A673 (cell line): ENCODE measurements around the gene SLC50A1. TPM values are rescaled to one million over a fixed set of nuclear protein-coding genes. Genes with fewer than 3 reads are reported as not detected.
"Not testable (repeated sequence)": the region's sequence is repeated elsewhere in the genome, so short reads cannot be mapped to it uniquely, and the experiment has no call there.

Source experiments
- BruUV-seq: library from RNA; stranded (reverse); fragments of 400-500 nt; replicated peaks from 2 replicates; lab custom pipeline; 2021; lab: Mats Ljungman, UMichigan
- CTCF ChIA-PET: fragments of 300-600 bp; sonication (Branson Sonifier 250); formaldehyde crosslinking; loops from one replicate; lab custom pipeline; 2022; ENCODE audit warnings: antibody characterized with exemption; lab: Charles Lee
- POLR2A ChIA-PET: fragments of 300-600 bp; sonication (Branson Sonifier 250); formaldehyde crosslinking; loops from one replicate; lab custom pipeline; 2022; ENCODE audit warnings: antibody characterized with exemption; ENCODE audit not compliant: low non-redundant PET; lab: Charles Lee
- DNase-seq: peaks from one replicate; pipeline ENCODE4 v3.0.0-alpha.2; 2015; ENCODE audit warnings: low spot score
- H3K27ac ChIP-seq: fragments of 200-600 bp; sonication (generic); 2 replicates; pipeline ENCODE4 v1.5.1; 2016; ENCODE audit warnings: mixed run types, low read depth, mild to moderate bottlenecking, mixed read lengths, antibody characterized with exemption, low read length; ENCODE audit not compliant: poor library complexity, severe bottlenecking
- H3K27me3 ChIP-seq: fragments of 200-600 bp; sonication (generic); replicated peaks from 2 replicates; pipeline ENCODE4 v1.6.1; 2017; ENCODE audit warnings: mixed run types, low read depth, mild to moderate bottlenecking, mixed read lengths, antibody characterized with exemption, low read length; ENCODE audit not compliant: insufficient read depth, poor library complexity
- H3K36me3 ChIP-seq: fragments of 200-600 bp; sonication (generic); 2 replicates; pipeline ENCODE4 v1.6.1; 2016; ENCODE audit warnings: mixed run types, mild to moderate bottlenecking, mixed read lengths, antibody characterized with exemption, low read length; ENCODE audit not compliant: insufficient read depth, poor library complexity, severe bottlenecking
- H3K4me1 ChIP-seq: fragments of 200-600 bp; sonication (generic); 2 replicates; pipeline ENCODE4 v1.6.1; 2017; ENCODE audit warnings: mixed run types, mild to moderate bottlenecking, mixed read lengths, antibody characterized with exemption, low read length; ENCODE audit not compliant: insufficient read depth, poor library complexity, severe bottlenecking
- H3K4me3 ChIP-seq: fragments of 200-600 bp; sonication (generic); 2 replicates; pipeline ENCODE4 v1.5.1; 2016; ENCODE audit warnings: low read depth, mixed run types, mild to moderate bottlenecking, mixed read lengths, low read length; ENCODE audit not compliant: poor library complexity, severe bottlenecking
- H3K9me3 ChIP-seq: fragments of 200-600 bp; sonication (generic); 2 replicates; pipeline ENCODE4 v1.6.1; 2016; ENCODE audit warnings: mixed run types, low read depth, mild to moderate bottlenecking, mixed read lengths, antibody characterized with exemption, low read length; ENCODE audit not compliant: poor library complexity, severe bottlenecking
- CTCF ChIP-seq: fragments of 300-800, 200-600 bp; sonication (generic); conservative IDR thresholded peaks from 2 replicates; pipeline ENCODE4 v1.5.1; 2017; ENCODE audit warnings: low read depth, mild to moderate bottlenecking, antibody characterized with exemption, low read length, moderate library complexity, mixed read lengths
- EZH2 ChIP-seq: fragments of 200-600 bp; sonication (generic); IDR thresholded peaks from 2 replicates; pipeline ENCODE4 v1.6.1; 2017; ENCODE audit warnings: borderline replicate concordance, low read depth, mild to moderate bottlenecking, mixed read lengths, antibody characterized with exemption, low read length; ENCODE audit not compliant: poor library complexity, severe bottlenecking
- intact Hi-C: fragments of 100-400 bp; cut with micrococcal nuclease; formaldehyde crosslinking; loops from one replicate; pipeline ENCODE4 v1.10.0; 2022; ENCODE audit not compliant: unreplicated experiment
- total RNA-seq: library from RNA; stranded (reverse); gene quantifications from 2 replicates; pipeline ENCODE4 v1.2.3, GENCODE V29; 2021

The SLC50A1 gene
- total RNA-seq, 1 experiment from 2014 or later, result 30.3 TPM

GRCh38 chr1:155160128-155160527, 24.5 kb downstream of the SLC50A1 start:
- POLR2A ChIA-PET, result no interaction called here
- Histone ChIP-seq H3K4me1 (no peaks in the 10 kb centered on the region), H3K27ac (no peak overlapping the region), H3K9me3 (no peaks in the 10 kb centered on the region), H3K4me3 (no peak overlapping the region), H3K36me3 (no peaks in the 10 kb centered on the region), H3K27me3 (no peaks in the 10 kb centered on the region)
- TF ChIP-seq EZH2 (no peak), CTCF (no peak)
- no peak for DNase-seq
- intact Hi-C loops, result no loop called here
- BruUV-seq, result no TSS peak
- CTCF ChIA-PET, result interaction anchor here (0.7 kb wide), 1 partner anchor 69 kb away, joined by 3 read pairs; no protein-coding TSS in a partner anchor

GRCh38 chr1:155162631-155163030, 27.0 kb downstream of the SLC50A1 start:
- H3K4me3 ChIP-seq, CTCF ChIA-PET, H3K27ac ChIP-seq, DNase-seq, H3K27me3 ChIP-seq, H3K36me3 ChIP-seq, H3K9me3 ChIP-seq, BruUV-seq, H3K4me1 ChIP-seq, intact Hi-C loops: not testable (repeated sequence)
- POLR2A ChIA-PET, result interaction anchor here (0.7 kb wide), 1 partner anchor 126 kb away, joined by 9 read pairs; no protein-coding TSS in a partner anchor

- H3K36me3 ChIP-seq, DNase-seq, H3K27ac ChIP-seq, BruUV-seq, intact Hi-C loops, H3K9me3 ChIP-seq, H3K4me3 ChIP-seq, H3K4me1 ChIP-seq, H3K27me3 ChIP-seq, CTCF ChIA-PET, POLR2A ChIA-PET: not testable (repeated sequence)
Observed at GRCh38 chr1:155163785-155164184, 28.1 kb downstream of the SLC50A1 start.

- CTCF ChIA-PET, result interaction anchor here (0.6 kb wide), 2 partner anchors 8 to 61 kb away, joined by 3 to 4 read pairs; partner anchors contain the start of gene KRTCAP2
- intact Hi-C loops, POLR2A ChIA-PET, DNase-seq, H3K4me1 ChIP-seq, H3K9me3 ChIP-seq, BruUV-seq, H3K36me3 ChIP-seq, H3K27ac ChIP-seq, H3K27me3 ChIP-seq, H3K4me3 ChIP-seq: not testable (repeated sequence)
Observed at GRCh38 chr1:155164625-155165024, 29.0 kb downstream of the SLC50A1 start.
